Neural progenitor cell (in vitro differentiated cells): Measurements from ENCODE around the gene CES2.

Experiments
- EZH2 ChIP-seq: fragments of 200-600 bp; sonication (generic); IDR thresholded peaks from 2 replicates; pipeline ENCODE4 v1.6.1; 2017; ENCODE audit warnings: antibody characterized with exemption, mild to moderate bottlenecking, moderate library complexity
- TF ChIP-seq, protein P1 (sequence below): fragments of 200-600 bp; sonication (generic); IDR thresholded peaks from 2 replicates; pipeline ENCODE4 v1.5.1; 2017; ENCODE audit warnings: antibody characterized with exemption, mild to moderate bottlenecking

DNA sequence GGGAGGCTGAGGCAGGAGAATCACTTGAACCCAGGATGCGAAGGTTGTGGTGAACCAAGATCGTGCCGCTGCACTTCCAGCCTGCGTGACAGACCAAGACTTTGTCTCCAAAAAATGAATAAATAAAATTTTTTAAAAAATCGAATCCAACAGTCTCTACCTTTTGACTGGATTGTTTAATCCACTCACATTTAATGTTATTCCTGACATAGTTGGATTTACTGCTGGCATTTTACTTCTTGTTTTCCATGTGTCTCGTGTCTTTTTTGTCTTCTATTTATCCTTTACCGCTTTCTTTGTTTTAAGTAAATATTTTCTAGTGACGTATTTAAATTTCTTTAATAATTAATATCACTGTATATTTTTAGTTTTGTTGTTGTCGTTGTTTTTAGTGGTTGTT, 47.7 kb downstream of the CES2 start:
- TF ChIP-seq, protein P1, sequence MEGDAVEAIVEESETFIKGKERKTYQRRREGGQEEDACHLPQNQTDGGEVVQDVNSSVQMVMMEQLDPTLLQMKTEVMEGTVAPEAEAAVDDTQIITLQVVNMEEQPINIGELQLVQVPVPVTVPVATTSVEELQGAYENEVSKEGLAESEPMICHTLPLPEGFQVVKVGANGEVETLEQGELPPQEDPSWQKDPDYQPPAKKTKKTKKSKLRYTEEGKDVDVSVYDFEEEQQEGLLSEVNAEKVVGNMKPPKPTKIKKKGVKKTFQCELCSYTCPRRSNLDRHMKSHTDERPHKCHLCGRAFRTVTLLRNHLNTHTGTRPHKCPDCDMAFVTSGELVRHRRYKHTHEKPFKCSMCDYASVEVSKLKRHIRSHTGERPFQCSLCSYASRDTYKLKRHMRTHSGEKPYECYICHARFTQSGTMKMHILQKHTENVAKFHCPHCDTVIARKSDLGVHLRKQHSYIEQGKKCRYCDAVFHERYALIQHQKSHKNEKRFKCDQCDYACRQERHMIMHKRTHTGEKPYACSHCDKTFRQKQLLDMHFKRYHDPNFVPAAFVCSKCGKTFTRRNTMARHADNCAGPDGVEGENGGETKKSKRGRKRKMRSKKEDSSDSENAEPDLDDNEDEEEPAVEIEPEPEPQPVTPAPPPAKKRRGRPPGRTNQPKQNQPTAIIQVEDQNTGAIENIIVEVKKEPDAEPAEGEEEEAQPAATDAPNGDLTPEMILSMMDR, result no peak
- TF ChIP-seq EZH2, result no peak
